PC-9 (cell line): ENCODE measurements around the gene LMBRD2.

Source experiments
- CTCF ChIP-seq: fragments of 200-600 bp; sonication (generic); conservative IDR thresholded peaks from 2 replicates; pipeline ENCODE4 v1.6.1; 2017; ENCODE audit warnings: mixed run types, antibody characterized with exemption, mild to moderate bottlenecking, moderate library complexity
- EZH2 ChIP-seq: fragments of 200-600 bp; sonication (generic); IDR thresholded peaks from 2 replicates; pipeline ENCODE4 v1.8.0; 2017; ENCODE audit warnings: antibody characterized with exemption, low read depth

GRCh38 chr5:36178524-36178890 lies 26.8 kb upstream of the LMBRD2 start:
- no peak for TF ChIP-seq CTCF
- no peak for TF ChIP-seq EZH2
